GM21526 (cell line): Measurements from ENCODE around the gene PRKN.

ENCODE experiments used
- ATAC-seq: cut with Tn5 transposase; IDR thresholded peaks from one replicate; pipeline ENCODE4 v1.9.1; 2021; ENCODE audit warnings: moderate library complexity; ENCODE audit not compliant: unreplicated experiment, low FRiP score

Gene PRKN

GRCh38 chr6:161951126-161951525 lies 776.4 kb downstream of the PRKN start:
- ATAC-seq = no peak

DNA sequence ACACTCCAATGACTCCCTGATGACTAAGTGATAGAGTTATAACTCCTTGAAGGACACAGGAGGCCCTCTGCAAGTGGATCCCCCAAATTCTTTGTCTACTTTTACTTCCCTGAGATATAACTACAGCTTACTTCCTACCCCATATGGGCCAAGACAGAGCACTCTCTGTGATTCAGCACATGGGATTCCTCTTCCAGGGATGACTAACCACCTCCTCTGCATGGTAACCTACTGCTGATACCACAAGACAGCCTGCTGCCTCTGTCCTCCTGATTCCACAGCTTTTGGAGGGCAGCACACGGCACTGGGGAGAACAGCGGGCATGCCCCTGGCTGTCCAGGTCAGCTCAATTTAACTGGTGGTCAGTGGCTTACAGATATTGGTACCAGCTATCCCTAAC lies 778.0 kb downstream of the PRKN start:
- ATAC-seq = no peak

GRCh38 chr6:161948462-161948861 lies 779.1 kb downstream of the PRKN start:
- no peak for ATAC-seq

DNA sequence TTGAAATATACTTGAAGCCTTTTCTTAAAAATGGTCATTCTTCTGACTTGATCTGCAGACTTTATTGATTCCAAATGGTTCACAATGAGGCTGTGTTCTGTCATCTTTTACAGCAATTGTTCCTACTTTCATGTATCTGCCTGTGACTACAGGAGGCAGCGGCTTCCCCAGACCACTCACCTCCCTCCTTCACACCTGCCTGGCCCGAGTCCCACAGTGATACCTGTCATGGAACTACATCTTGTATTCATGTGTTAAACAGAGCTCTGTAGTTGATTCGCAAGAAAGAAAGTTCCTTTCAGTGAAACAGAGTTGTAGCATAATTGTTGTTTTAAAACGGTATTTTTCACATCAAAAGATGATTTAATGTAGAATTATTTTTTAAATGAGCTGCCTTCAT lies 780.2 kb downstream of the PRKN start:
- ATAC-seq = no peak

- no peak for ATAC-seq
Measured at GRCh38 chr6:161946461-161946860, 781.1 kb downstream of the PRKN start.

- ATAC-seq = no peak
Measured at GRCh38 chr6:161943561-161943960, 784.0 kb downstream of the PRKN start.

- no peak for ATAC-seq
Measured at GRCh38 chr6:161941565-161941964, 786.0 kb downstream of the PRKN start.

GRCh38 chr6:161940519-161940918 lies 787.0 kb downstream of the PRKN start:
- no peak for ATAC-seq

- ATAC-seq = no peak
Measured at GRCh38 chr6:161926324-161926723, 801.2 kb downstream of the PRKN start.

- ATAC-seq = no peak
Measured at GRCh38 chr6:161924516-161925116, 803.0 kb downstream of the PRKN start.

DNA sequence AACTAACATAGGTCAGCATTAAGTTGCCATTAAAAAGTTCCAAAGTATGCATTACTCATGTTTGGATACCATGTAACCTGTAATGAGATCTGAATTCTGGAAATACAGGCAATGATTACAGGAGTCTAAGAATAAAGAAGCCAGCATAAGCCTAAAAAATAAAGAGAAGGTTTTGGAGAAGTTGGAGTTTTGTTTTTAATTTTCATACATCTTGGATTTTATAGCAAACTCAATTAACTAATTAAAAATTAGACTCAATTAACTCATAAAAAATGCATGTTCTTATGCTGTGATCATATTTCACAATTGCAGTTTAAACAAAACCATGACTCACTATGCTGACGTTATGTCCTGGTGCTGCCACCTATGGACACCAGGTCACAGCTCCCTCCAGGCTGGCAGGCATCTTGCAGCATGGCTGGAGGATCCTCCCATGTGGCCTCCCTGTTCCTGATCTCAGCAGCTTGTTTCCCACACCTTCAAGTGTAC lies 804.9 kb downstream of the PRKN start:
- ATAC-seq = no peak

DNA sequence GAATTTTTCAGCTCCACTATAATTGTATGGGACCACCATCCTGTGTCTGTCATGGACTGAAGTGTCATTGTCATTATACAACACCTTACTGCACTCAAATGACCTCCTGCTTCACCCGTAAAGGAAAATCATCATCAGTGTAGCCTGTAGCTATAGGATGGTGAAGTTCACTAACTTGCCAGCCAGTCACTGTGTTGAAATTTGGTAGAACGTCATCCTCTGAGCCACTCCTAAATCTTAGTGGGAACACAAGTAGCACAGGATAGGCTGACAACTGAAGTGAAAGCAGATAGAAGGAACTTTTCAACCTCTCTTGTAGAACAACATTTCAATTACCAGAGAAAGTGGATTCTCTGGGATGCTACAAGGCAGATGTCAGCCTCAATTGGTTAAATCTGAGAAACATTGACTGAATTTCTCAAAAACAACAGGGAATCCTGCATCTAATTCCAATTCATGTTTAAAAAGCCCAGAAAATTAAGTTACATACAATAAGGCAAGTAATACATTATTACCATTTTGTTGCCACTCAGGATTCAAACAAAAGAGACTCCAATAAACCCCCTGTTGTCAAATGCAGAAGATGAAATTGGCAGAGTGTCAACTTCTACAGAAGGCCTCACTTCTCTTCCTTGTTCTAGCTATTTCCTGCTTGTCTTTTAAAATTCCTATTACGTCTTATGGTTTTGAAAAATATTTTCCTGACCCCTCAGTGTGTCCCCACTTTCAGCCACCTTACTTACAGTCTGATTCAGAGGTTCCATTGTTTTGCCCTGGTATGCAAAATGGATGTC lies 805.8 kb downstream of the PRKN start:
- no peak for ATAC-seq

DNA sequence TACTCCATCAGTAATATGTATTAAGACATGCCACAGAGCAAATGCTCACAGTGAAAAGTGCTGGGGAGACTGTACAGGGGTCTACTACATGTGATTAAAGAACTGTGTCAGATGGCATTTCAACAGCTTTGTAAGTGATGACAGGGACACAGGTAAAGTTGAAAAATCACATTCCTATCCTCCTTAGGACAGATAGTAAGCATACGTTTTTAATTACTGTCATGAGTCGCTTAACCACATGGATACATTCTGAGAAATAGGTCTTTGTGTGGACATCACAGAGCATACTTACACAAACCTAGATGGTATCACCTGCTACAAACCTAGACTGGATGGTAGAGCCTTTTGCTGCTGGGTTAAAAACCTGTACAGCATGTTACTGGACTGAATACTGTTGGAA lies 807.9 kb downstream of the PRKN start:
- no peak for ATAC-seq

DNA sequence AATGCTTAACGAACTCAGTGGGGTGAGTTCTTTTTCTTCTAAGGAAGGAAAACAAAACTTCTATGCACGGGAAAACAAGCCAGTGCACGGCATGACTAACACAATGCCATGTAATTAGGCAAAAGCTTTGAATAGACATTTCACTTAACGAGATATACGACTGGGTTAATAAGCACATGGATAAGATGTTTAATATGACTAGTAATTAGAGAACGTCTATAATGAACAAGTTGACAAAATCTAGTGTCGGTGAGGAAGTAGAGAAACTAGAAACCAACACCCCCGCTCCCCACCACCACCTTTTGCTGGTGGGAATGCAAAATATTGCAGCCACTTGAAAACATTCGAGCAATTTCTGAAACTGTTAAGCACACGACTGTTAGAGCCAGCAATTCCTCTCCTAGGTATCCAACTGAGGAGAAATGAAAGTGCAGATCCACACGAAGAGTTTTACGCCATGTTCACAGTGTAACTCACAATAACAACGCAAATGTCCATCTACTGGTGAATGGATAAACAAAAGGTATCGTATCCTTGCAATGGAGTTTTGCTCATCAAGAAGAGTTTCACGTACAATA lies 808.8 kb downstream of the PRKN start:
- no peak for ATAC-seq

GRCh38 chr6:161918109-161918531 lies 809.4 kb downstream of the PRKN start:
- no peak for ATAC-seq

DNA sequence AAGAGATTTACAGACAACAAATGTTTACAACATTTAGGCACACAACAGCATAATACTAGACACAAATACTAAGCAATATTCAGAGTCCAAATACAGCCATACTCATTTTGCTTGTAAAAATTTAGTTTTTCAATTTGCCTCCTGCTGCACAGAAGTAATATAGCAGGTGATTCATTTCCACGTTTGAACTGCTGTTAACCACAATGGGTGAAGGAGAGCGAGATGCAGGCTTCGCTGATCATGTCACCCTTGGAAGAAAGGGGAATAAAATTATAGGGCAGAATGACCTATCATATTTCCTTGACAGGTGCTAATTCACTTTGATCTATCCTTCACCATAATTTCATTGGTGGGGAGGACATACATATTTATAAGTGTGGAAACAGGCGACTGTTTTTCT lies 809.9 kb downstream of the PRKN start:
- ATAC-seq = no peak

DNA sequence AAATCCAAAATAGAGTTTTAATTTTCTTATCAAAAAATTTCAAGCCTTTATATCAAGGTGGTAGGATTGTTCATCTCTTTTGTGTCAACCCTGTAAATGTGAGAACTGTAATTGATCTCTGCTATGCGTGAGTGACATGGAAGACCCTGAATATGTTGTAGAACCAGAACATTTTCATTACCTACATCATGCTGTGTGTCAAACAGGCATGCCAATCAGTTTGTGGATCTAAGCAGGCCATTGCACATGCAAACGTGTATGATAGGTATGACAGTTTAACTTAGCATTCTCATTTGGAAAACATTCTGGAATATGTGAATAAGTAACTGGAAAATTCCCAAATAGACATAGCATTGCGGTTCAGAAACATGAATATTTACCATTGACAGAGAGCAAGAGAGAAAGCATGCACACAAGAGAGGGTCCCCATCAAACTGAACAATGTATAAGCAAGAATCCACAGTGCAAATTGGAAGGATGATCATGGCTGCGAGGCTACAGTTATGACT lies 812.1 kb downstream of the PRKN start:
- ATAC-seq = no peak

GRCh38 chr6:161908872-161909271 lies 818.7 kb downstream of the PRKN start:
- no peak for ATAC-seq

DNA sequence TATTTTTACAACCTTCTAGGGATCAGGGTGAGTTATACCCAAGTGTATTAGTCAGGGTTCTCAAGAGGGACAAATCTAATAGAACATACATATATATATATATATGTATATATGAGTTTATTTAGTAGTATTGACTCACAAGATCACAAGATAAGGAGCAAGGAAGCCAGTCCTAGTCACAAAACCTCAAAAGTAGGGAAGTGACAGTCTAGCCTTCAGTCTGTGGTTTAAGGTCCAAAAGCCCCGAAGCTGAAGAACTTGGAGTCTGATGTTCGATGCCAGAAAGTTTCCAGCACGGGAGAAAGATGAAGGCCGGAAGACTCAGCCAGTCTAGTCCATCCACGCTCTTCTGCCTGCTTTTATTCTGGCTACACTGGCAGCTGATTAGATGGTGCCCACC lies 821.0 kb downstream of the PRKN start:
- ATAC-seq = no peak

- ATAC-seq = no peak
Measured at GRCh38 chr6:161903584-161904212, 823.9 kb downstream of the PRKN start.
